Fibroblast of villous mesenchyme (primary cell): ENCODE data around the gene SUSD6. TPM values are rescaled to one million over a fixed set of nuclear protein-coding genes. Genes with fewer than 3 reads are reported as not detected.

ENCODE experiments used
- DNase-seq: peaks from one replicate; pipeline ENCODE4 v3.0.0-alpha.2; 2010; ENCODE audit warnings: low read depth
- H3K4me3 ChIP-seq: 2 replicates; pipeline ENCODE4 v1.5.1; 2011; ENCODE audit warnings: low read depth, mild to moderate bottlenecking, low read length
- CTCF ChIP-seq: IDR thresholded peaks from 2 replicates; pipeline ENCODE4 v1.5.1; 2012; ENCODE audit warnings: low read depth, mild to moderate bottlenecking, low read length; ENCODE audit not compliant: insufficient read depth
- total RNA-seq: library from RNA; depleted of rRNA; stranded (reverse); fragments of >200 nt; gene quantifications from 2 replicates; pipeline ENCODE4 v1.2.3, GENCODE V29; 2012

SUSD6 gene
- total RNA-seq, 1 donor: 12.5 TPM

GRCh38 chr14:69605738-69606137 is 5.7 kb upstream of the SUSD6 start:
- DNase-seq: no peak
- TF ChIP-seq CTCF: no peak

GRCh38 chr14:69606258-69607184 is 4.9 kb upstream of the SUSD6 start:
- TF ChIP-seq CTCF: no peak
- H3K4me3 ChIP-seq: no peak overlapping the region
- peak; percentile 86 for DNase-seq

More at GRCh38 chr14:69605738-69606137, 5.7 kb upstream of the SUSD6 start:
- no peak overlapping the region for H3K4me3 ChIP-seq

- TF ChIP-seq CTCF: no peak
- peak overlapping the region; percentile 61 for H3K4me3 ChIP-seq
- no peak for DNase-seq
Observed at GRCh38 chr14:69610020-69610873, 1.1 kb upstream of the SUSD6 start.

- no peak for DNase-seq
- H3K4me3 ChIP-seq: peak overlapping the region; percentile 61
- no peak for TF ChIP-seq CTCF
Observed at GRCh38 chr14:69610874-69611171, 573 bp upstream of the SUSD6 start.

- peak; percentile 41 for DNase-seq
- H3K4me3 ChIP-seq: peak overlapping the region; percentile 79
- no peak for TF ChIP-seq CTCF
Observed at GRCh38 chr14:69612014-69612782, 802 bp downstream of the SUSD6 start.

GRCh38 chr14:69612783-69613130 is 1.4 kb downstream of the SUSD6 start:
- DNase-seq: no peak
- no peak for TF ChIP-seq CTCF
- peak overlapping the region; percentile 79 for H3K4me3 ChIP-seq
